Endothelial cell of umbilical vein (primary cell): ENCODE measurements around the gene AFF1. TPM values are rescaled to one million over a fixed set of nuclear protein-coding genes. Genes with fewer than 3 reads are reported as not detected.
A peak's percentile ranks its signal among the peaks of the same experiment; 100 is the strongest.

Source experiments
- BruUV-seq: library from RNA; stranded (reverse); fragments of 400-500 nt; replicated peaks from 2 replicates; lab custom pipeline; 2021; lab: Mats Ljungman, UMichigan
- CTCF ChIA-PET: fragments of 300-600, 350-600 bp; sonication (Branson Sonifier 250); formaldehyde crosslinking; loops from one replicate; lab custom pipeline; 2021; ENCODE audit warnings: antibody characterized with exemption, inconsistent platforms; lab: Charles Lee
- POLR2A ChIA-PET: fragments of 300-600, 350-600 bp; sonication (Branson Sonifier 250); formaldehyde crosslinking; loops from one replicate; lab custom pipeline; 2021; ENCODE audit warnings: antibody characterized with exemption, inconsistent platforms; lab: Charles Lee
- DNase-seq: peaks from one replicate; pipeline ENCODE4 v3.0.0-alpha.2; 2011; ENCODE audit warnings: low read depth, low spot score
- FAIRE-seq: peaks from 2 replicates; lab custom pipeline; 2011; peaks lifted over from hg19 to GRCh38; lab: Jason Lieb, UNC
- H2AFZ ChIP-seq: 2 replicates; pipeline ENCODE4 v1.6.0; 2012; ENCODE audit warnings: low read depth, low read length, control low read depth, inconsistent platforms
- H3K27ac ChIP-seq: 2 replicates; pipeline ENCODE4 v1.5.1; 2011; ENCODE audit warnings: low read depth, mild to moderate bottlenecking, control low read depth, low read length, moderate library complexity; ENCODE audit not compliant: insufficient read depth
- H3K27me3 ChIP-seq, 2 experiments: 2 replicates each; pipeline versions ENCODE4 v1.6.0 to v1.6.1; 2011; ENCODE audit warnings: low read length in 2 of 2, mixed read lengths in 1 of 2; ENCODE audit not compliant: control insufficient read depth in 2 of 2, insufficient read depth in 2 of 2
- H3K36me3 ChIP-seq, 2 experiments: 2 replicates in 1 of 2; 3 replicates in 1 of 2; pipeline ENCODE4 v1.5.1; 2011; ENCODE audit warnings: low read length in 2 of 2, mild to moderate bottlenecking in 1 of 2, moderate library complexity in 1 of 2; ENCODE audit not compliant: control insufficient read depth in 2 of 2, insufficient read depth in 2 of 2; ENCODE audit errors: extremely low read depth in 1 of 2
- H3K4me1 ChIP-seq: 3 replicates; pipeline ENCODE4 v1.5.1; 2011; ENCODE audit warnings: mild to moderate bottlenecking, low read length; ENCODE audit not compliant: control insufficient read depth, insufficient read depth; ENCODE audit errors: extremely low read depth
- H3K4me2 ChIP-seq: 2 replicates; pipeline ENCODE4 v1.6.1; 2011; ENCODE audit warnings: low read length, control low read depth, mixed read lengths; ENCODE audit not compliant: insufficient read depth
- H3K4me3 ChIP-seq, 3 experiments: fragments of 200-600 bp in 1 of 3; sonication (generic), shearing (Covaris generic) in 1 of 3; replicated peaks in 1 of 3; 2 replicates each; pipeline ENCODE4 v1.5.1; 2011 to 2016; ENCODE audit warnings: control low read depth in 3 of 3, low read length in 3 of 3, mild to moderate bottlenecking in 2 of 3, inconsistent platforms in 1 of 3, low read depth in 1 of 3, moderate library complexity in 1 of 3; ENCODE audit not compliant: insufficient read depth in 1 of 3
- H3K79me2 ChIP-seq: 2 replicates; pipeline ENCODE4 v1.6.0; 2012; ENCODE audit warnings: low read length, inconsistent platforms; ENCODE audit not compliant: control insufficient read depth, insufficient read depth
- H3K9ac ChIP-seq: replicated peaks from 2 replicates; pipeline ENCODE3; 2011; ENCODE audit warnings: low read length, control low read depth; ENCODE audit not compliant: insufficient read depth; ENCODE audit errors: extremely low read depth
- H3K9me1 ChIP-seq: replicated peaks from 3 replicates; pipeline ENCODE4 v1.6.0; 2011; ENCODE audit warnings: mild to moderate bottlenecking, low read length; ENCODE audit not compliant: control insufficient read depth, insufficient read depth; ENCODE audit errors: extremely low read depth
- H3K9me3 ChIP-seq: replicated peaks from 2 replicates; pipeline ENCODE4 v1.5.1; 2012; ENCODE audit warnings: low read length, inconsistent platforms; ENCODE audit not compliant: control insufficient read depth, insufficient read depth
- H4K20me1 ChIP-seq: replicated peaks from 2 replicates; pipeline ENCODE3; 2011; ENCODE audit warnings: mild to moderate bottlenecking, low read length; ENCODE audit not compliant: control insufficient read depth, insufficient read depth; ENCODE audit errors: extremely low read depth
- CTCF ChIP-seq, 2 donors: IDR thresholded peaks; 1 replicate in 1 of 2; 2 replicates in 1 of 2; pipeline ENCODE4 v1.5.1; 2011; ENCODE audit warnings: low read length in 2 of 2, mild to moderate bottlenecking in 2 of 2, moderate library complexity in 2 of 2, control low read depth in 1 of 2, inconsistent platforms in 1 of 2, low read depth in 1 of 2; ENCODE audit not compliant: insufficient read depth in 1 of 2; ENCODE audit errors: extremely low read depth in 1 of 2
- EZH2 ChIP-seq: IDR thresholded peaks from 2 replicates; pipeline ENCODE4 v1.6.1; 2012; ENCODE audit warnings: borderline replicate concordance, low read depth, mild to moderate bottlenecking, moderate library complexity, low read length, inconsistent platforms; ENCODE audit not compliant: severe bottlenecking
- FOS ChIP-seq: IDR thresholded peaks from 2 replicates; pipeline ENCODE4 v1.6.1; 2011; ENCODE audit warnings: mild to moderate bottlenecking, low read length, moderate library complexity, borderline replicate concordance; ENCODE audit not compliant: insufficient read depth
- GATA2 ChIP-seq: IDR thresholded peaks from 2 replicates; pipeline ENCODE4 v1.7.0; 2011; ENCODE audit warnings: low read depth, mild to moderate bottlenecking, moderate library complexity, mixed read lengths, low read length; ENCODE audit not compliant: insufficient read length, insufficient read depth
- JUN ChIP-seq: IDR thresholded peaks from 2 replicates; pipeline ENCODE4 v1.6.1; 2011; ENCODE audit warnings: borderline replicate concordance, low read depth; ENCODE audit not compliant: insufficient read length, insufficient read depth
- MAX ChIP-seq: IDR thresholded peaks from 2 replicates; pipeline ENCODE4 v1.6.1; 2011; ENCODE audit not compliant: insufficient read depth, insufficient read length
- MYC ChIP-seq: IDR thresholded peaks from one replicate; pipeline ENCODE4 v1.6.1; 2011; ENCODE audit warnings: mild to moderate bottlenecking, low read depth, low read length
- POLR2A ChIP-seq: IDR thresholded peaks from 2 replicates; pipeline ENCODE4 v1.6.1; 2012; ENCODE audit warnings: low read depth, mild to moderate bottlenecking, control low read depth, low read length
- POLR2AphosphoS5 ChIP-seq: IDR thresholded peaks from 2 replicates; pipeline ENCODE4 v1.6.1; 2012; ENCODE audit warnings: low read depth, mild to moderate bottlenecking, control low read depth, low read length, moderate library complexity; ENCODE audit not compliant: insufficient read depth
- dilution Hi-C: fragments of 300-500 bp; cut with MboI; formaldehyde crosslinking; loops from one replicate; pipeline ENCODE4 v1.15.0; 2019; ENCODE audit warnings: low sequenced_read_pairs; ENCODE audit not compliant: extremely low pct_ligation_motif_present
- intact Hi-C: fragments of 100-400 bp; cut with micrococcal nuclease; formaldehyde crosslinking; loops from one replicate; pipeline ENCODE4 v1.10.0; 2022
- polyA plus RNA-seq, 4 experiments: library from polyadenylated mRNA; depleted of rRNA in 3 of 4; stranded (reverse) in 3 of 4; unstranded in 1 of 4; fragments of >200 nt; gene quantifications; 2 replicates each; pipeline versions ENCODE4 v1.2.1 to v1.2.3, GENCODE V29; 2011 to 2012; ENCODE audit warnings: missing spikeins in 1 of 4
- total RNA-seq: library from RNA; stranded (reverse); gene quantifications from 2 replicates; pipeline ENCODE4 v1.2.3, GENCODE V29; 2021

AFF1 gene
- total and polyA plus RNA-seq, 2 donors (not counting 3 experiments of a cell fraction or from before 2014, with no cell fraction given), result 26.2 to 106 TPM

- no peak overlapping the region for H3K9ac ChIP-seq
- dilution Hi-C loops, result no loop called here
- TF ChIP-seq MYC (no peak), MAX (no peak), POLR2A (no peak), EZH2 (no peak), JUN (no peak), FOS (no peak), CTCF (IDR thresholded peaks at IDR 0.05; ENCODE audit: extremely low read depth in 1 of 2, insufficient read depth in 1 of 2, low read depth in 1 of 2, low read length in 2 of 2) (no peak), GATA2 (no peak), POLR2AphosphoS5 (no peak)
- H3K4me2 ChIP-seq, result peak overlapping the region; percentile 34
- intact Hi-C loops, result loop anchor here (2.0 kb wide), 1 partner anchor 15 kb away; no protein-coding TSS in a partner anchor
- H3K27me3 ChIP-seq, result no peaks in the 10 kb centered on the region
- no TSS peak for BruUV-seq
- no peak overlapping the region for H3K4me3 ChIP-seq
- FAIRE-seq (no peak), DNase-seq (peak; percentile 56)
- H3K36me3 ChIP-seq, result no peaks in the 10 kb centered on the region
- H3K9me1 ChIP-seq, result no peaks in the 10 kb centered on the region
- peaks cover 27% of the 10 kb centered on the region for H3K4me1 ChIP-seq
- ChIA-PET CTCF (interaction anchor here (0.9 to 3.4 kb wide), 5 partner anchors 8 to 131 kb away, joined by 3 to 16 read pairs (median 4); partner anchors contain the start of gene AFF1), POLR2A (interaction anchor here (1.8 kb wide), 1 partner anchor 48 kb away, joined by 7 read pairs; no protein-coding TSS in a partner anchor)
- H3K27ac ChIP-seq, result no peak overlapping the region
- H4K20me1 ChIP-seq, result no peaks in the 10 kb centered on the region
- H2AFZ ChIP-seq, result no peak overlapping the region
- peaks cover 42% of the 10 kb centered on the region for H3K79me2 ChIP-seq
- H3K9me3 ChIP-seq, result no peaks in the 10 kb centered on the region
Measured at GRCh38 chr4:87053802-87054767, 119.3 kb downstream of the AFF1 start.
